SK-N-SH (cell line): Measurements from ENCODE around the gene IL13.

Source experiments
- CHD2 ChIP-seq: fragments of 150-350 bp; IDR thresholded peaks from 2 replicates; pipeline ENCODE4 v1.6.1; 2018; ENCODE audit warnings: low read length; ENCODE audit not compliant: partially characterized antibody
- FOXM1 ChIP-seq: IDR thresholded peaks from 2 replicates; pipeline ENCODE4 v1.4.0; 2012; ENCODE audit warnings: low read depth, mild to moderate bottlenecking
- JUND ChIP-seq: IDR thresholded peaks from 2 replicates; pipeline ENCODE4 v1.4.0; 2012
- MXI1 ChIP-seq: IDR thresholded peaks from 2 replicates; pipeline ENCODE4 v1.6.1; 2012; ENCODE audit warnings: mild to moderate bottlenecking, low read depth, low read length, improper control_type of control experiment
- RAD21 ChIP-seq: IDR thresholded peaks from 2 replicates; pipeline ENCODE4 v1.6.1; 2012; ENCODE audit warnings: mild to moderate bottlenecking, low read length
- SMC3 ChIP-seq: IDR thresholded peaks from 2 replicates; pipeline ENCODE4 v1.6.1; 2012; ENCODE audit warnings: low read depth, low read length, improper control_type of control experiment
- TF ChIP-seq, protein P1 (sequence below): IDR thresholded peaks from 2 replicates; pipeline ENCODE4 v1.4.0; 2012; ENCODE audit warnings: low read depth
- TF ChIP-seq, protein P2 (sequence below): fragments of 200-600 bp; sonication (generic); IDR thresholded peaks from 2 replicates; pipeline ENCODE4 v1.6.1; 2017; ENCODE audit warnings: antibody characterized with exemption, mild to moderate bottlenecking, moderate library complexity

DNA sequence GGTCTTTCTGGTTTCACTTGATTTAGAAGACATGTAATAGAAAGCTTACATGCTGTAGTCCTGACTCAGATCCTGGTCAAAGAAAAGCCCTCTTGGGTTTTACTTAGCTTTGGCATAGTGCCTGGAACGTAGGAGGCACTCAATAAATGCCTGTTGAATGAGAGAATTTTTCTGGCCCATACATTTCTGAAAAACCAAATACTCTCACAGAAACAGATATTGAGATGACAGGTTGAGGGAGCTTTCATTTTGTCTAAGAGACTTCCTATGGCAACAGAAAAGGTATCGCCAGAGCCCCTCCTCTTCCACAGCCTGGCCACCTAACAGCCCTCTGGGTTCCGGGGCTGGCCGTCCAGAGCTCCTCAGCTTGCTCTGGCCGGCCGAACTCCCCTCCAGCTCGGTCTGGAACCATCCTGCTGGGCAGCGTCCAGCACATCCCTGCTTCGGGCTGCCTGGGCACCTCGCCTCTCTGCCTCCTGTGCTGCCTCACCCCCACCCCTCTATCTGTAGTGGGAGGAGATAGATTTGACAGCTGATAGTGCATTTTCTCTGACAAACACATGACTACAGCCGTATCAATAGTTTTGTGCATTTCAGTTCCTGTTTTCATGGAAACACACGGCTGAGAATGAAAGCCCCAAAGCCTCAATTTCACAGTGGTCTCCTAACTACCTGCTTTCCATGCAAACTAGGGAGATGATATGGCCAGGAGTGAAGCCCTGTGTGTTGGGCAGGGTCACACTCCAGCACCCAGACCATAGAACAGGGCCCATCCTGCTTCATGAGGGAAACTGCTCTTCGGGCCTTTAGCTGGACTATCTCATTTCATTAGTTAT lies 16.9 kb downstream of the IL13 start:
- TF ChIP-seq, protein P1, sequence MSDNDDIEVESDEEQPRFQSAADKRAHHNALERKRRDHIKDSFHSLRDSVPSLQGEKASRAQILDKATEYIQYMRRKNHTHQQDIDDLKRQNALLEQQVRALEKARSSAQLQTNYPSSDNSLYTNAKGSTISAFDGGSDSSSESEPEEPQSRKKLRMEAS: no peak; the same call in 1 of the 2 replicates
- TF ChIP-seq, protein P2, sequence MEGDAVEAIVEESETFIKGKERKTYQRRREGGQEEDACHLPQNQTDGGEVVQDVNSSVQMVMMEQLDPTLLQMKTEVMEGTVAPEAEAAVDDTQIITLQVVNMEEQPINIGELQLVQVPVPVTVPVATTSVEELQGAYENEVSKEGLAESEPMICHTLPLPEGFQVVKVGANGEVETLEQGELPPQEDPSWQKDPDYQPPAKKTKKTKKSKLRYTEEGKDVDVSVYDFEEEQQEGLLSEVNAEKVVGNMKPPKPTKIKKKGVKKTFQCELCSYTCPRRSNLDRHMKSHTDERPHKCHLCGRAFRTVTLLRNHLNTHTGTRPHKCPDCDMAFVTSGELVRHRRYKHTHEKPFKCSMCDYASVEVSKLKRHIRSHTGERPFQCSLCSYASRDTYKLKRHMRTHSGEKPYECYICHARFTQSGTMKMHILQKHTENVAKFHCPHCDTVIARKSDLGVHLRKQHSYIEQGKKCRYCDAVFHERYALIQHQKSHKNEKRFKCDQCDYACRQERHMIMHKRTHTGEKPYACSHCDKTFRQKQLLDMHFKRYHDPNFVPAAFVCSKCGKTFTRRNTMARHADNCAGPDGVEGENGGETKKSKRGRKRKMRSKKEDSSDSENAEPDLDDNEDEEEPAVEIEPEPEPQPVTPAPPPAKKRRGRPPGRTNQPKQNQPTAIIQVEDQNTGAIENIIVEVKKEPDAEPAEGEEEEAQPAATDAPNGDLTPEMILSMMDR: no peak
- no peak for TF ChIP-seq FOXM1
- TF ChIP-seq SMC3: no peak
- TF ChIP-seq MXI1: no peak
- peak; percentile 67 for TF ChIP-seq JUND
- no peak for TF ChIP-seq CHD2
- TF ChIP-seq RAD21: no peak
